DOHH2 (cell line): ENCODE data around the gene HEG1.

Source experiments
- CTCF ChIP-seq: fragments of 200-600 bp; sonication (generic); IDR thresholded peaks from one replicate; pipeline ENCODE4 v1.5.1; 2014; ENCODE audit warnings: antibody characterized with exemption, mild to moderate bottlenecking, low read depth, low read length; ENCODE audit not compliant: poor library complexity, severe bottlenecking
- EZH2phosphoT487 ChIP-seq: fragments of 200-600 bp; sonication (generic); IDR thresholded peaks from 2 replicates; pipeline ENCODE4 v1.6.1; 2017; ENCODE audit warnings: borderline replicate concordance, mild to moderate bottlenecking, antibody characterized with exemption, low read length, moderate library complexity, mixed read lengths

GRCh38 chr3:125045965-125046364, 9.8 kb downstream of the HEG1 start:
- TF ChIP-seq CTCF, result no peak
- no peak for TF ChIP-seq EZH2phosphoT487
